GM21723 (cell line): ENCODE results near the gene FOXF2.

Source experiments
- ATAC-seq: cut with Tn5 transposase; IDR thresholded peaks from one replicate; pipeline ENCODE4 v1.9.1; 2021; ENCODE audit warnings: mild to moderate bottlenecking, moderate library complexity; ENCODE audit not compliant: unreplicated experiment

The FOXF2 gene

DNA sequence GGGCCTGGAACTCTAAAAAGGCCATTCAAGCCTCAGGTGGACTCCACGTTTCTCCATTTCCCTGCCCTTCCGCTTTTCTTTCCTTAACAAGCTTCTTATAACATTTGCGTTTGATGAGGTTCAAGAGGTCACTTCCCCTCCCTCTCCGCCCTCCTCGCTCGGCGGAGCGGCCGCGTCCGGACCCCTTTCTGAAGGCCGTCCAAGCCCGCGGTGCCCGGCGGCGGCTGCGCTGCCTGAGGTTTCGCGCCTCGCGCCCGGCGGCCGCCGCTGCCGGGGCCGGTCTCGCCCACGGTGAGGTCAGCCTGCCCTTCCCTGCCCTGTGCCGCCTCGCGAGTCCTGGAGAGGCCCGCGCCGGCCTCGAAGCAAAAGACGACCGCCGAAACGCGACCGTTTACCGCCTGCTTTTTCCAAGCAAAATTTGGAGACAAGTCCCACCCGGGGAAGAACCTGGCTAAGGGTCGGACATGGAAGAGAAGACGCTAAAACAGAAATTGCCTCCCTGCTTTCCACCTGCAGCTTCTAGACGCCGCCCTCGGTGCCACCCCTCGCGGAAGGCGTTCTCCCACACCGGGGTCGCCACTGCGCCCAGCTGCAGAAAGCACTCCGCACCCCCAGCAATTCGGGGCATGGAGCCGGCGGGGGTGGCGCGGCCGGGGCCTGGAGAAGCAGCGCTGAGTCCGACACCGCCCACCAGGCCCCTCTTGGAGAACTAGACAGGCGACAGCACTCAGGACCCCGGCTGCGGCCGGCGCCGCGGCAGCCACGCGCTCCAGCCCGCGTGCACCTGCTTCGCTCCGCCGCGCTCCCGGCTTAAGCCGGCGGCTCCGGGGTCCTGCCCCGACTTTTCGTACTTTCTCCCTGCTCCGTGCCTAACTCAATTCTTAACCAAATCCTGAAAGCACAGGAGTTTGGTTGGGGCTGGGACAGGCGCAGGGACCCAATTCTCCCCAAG is 11.0 kb upstream of the FOXF2 start:
- ATAC-seq: no peak

DNA sequence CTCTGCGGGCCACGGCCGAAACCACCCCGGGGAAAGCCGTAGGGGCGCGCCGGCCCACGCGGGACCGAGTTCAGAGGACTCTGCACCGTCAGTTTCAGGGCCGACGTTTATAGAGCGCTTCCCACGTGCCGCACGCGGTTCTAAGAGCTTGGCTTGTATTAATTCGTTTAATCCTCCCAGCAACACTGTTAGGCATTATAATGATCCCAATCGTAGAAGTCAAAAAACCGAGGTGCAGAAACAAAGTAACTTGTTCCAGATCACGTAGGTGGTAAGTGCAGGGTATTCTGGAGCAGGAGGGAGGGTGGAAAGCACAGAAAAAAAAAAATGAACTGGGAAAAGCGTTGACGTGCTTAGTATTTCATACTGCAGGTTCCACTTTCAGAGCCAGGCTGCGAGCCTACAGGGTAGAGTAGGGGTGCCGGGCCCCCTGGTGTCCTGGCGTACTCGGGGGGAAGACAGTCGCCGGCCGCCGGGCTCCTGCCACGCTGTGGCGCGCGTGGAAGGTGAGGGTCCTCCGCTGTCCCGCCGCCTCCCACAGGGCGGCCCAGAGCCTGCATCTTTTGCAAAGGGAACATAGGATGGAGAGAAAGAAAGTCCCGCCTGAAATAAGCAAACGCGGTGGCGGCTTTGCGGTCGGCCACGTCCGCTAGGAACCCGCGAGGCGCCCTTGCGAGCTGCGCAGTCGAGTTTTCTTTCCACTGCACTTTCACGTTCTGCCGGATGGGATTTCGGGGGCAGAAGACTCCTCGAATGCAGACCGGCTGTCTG is 10.2 kb upstream of the FOXF2 start:
- ATAC-seq: no peak

DNA sequence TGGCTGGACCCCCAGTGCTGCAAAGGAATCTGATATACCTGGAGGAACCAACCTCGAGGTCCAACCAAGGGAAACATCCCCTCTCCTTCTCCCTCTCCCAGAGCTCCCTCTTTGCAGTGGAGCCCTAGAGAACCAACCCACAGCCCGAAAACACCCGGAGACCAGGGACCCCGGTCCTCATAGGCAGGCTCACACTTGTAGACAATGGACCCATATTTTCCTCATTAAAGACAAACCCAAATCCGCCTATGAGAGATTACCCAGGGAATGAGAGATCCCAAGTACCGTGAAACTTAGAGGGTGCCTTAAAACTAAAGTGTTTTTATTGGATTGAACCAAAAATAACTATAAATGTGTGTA is 9.6 kb upstream of the FOXF2 start:
- no peak for ATAC-seq

DNA sequence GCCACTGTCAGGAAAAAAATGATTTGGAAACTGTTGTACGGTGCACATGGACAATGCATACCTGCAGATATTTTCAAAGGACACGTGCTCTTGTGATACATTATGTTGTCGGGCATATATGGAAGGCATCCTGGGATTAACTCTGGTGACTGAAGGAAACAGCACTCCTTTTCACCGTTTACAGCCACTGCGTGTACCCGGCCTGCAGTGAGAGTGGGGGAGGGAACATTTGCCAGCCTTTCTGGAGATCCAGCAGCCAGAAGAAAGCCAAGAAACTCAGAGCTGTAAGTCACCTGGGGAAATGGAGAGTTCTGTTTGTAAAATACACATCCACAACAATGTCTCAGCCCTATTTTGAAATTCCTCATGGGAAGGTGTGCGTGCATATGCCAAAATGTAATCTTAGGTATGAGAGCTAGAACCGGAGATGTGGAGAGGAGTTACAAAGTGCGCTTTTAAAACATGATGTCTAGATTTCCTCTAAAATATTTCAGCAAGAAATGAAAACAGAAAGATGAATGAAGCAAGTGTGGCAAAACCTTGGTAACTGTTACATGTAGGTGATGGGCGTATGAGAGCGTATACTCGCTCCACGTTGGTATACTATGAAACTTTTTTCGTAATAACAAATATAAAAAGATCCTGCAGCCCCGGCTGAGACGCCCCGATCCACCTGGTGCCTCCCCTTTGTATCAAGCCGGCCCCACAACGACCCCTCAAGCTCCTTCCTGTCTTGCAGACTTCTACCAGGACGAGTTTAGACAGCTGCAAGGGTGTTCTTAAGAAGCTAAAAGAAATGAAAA is 8.6 kb upstream of the FOXF2 start:
- ATAC-seq: no peak

DNA sequence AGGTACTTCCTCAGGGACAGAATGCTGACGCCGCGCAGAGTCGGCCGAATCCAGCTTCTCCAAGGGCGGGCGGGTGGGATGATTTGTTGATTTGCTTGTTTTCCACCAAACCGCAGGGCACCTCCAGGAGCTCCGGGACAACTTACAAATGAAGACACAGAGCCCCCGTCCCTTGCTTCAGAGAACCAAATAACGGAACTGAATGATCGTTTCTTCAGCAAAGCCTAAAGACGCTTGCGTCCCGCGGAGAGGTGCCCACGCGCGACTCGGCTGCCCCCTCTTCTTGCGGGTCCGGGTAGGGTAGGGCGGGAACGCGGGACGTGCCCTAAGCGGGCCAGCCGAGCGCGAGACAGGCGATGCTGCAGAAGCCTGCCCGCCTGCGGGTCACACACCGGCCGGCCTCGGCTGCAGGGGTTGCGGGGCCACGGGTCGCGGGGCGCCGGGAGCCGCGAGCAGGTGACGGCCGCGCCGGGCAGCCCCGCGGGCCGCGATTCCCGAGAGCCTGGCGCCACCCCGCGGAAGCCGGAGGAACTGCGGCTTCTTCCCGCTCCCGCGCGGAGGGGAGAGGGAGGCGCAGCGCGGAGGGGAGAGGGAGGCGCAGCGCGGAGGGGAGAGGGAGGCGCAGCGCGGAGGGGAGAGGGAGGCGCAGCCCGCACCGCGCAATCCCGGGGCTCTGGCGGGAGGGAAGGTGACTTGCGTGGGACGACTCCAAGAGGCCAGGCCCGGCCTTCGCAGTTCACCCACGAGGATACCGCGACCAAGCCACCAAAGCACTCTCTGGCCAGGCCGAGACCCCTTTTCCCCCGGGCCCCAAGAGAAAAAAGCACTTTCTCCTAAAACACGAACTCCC is 7.7 kb upstream of the FOXF2 start:
- no peak for ATAC-seq

DNA sequence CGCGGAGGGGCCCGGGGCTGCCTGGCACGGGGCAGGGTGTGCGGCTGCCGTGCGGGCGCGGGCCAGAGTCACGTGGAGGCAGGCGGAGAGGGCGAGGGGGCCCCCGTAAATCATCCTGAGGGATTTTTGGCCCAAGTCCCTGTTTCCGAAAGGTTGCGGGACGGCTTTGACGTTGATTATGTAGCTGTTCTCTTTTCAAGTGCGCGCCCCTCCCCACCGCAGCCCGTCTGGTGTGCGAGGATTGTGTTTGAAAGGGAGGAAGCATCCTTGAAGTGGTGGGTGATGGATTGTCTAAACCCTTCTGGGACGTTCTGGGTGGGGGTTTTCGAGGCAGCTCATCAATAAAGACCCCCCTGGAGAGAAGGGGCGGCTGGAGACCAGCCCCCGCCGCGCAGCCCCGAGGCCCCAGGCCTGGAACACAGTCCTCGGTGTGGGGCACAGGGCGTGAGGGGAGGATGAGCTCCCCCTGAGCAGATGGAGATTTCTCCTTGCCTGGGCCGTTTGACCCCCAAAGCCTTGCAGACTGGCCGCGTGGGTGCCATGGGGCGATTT is 7.0 kb upstream of the FOXF2 start:
- ATAC-seq: no peak

DNA sequence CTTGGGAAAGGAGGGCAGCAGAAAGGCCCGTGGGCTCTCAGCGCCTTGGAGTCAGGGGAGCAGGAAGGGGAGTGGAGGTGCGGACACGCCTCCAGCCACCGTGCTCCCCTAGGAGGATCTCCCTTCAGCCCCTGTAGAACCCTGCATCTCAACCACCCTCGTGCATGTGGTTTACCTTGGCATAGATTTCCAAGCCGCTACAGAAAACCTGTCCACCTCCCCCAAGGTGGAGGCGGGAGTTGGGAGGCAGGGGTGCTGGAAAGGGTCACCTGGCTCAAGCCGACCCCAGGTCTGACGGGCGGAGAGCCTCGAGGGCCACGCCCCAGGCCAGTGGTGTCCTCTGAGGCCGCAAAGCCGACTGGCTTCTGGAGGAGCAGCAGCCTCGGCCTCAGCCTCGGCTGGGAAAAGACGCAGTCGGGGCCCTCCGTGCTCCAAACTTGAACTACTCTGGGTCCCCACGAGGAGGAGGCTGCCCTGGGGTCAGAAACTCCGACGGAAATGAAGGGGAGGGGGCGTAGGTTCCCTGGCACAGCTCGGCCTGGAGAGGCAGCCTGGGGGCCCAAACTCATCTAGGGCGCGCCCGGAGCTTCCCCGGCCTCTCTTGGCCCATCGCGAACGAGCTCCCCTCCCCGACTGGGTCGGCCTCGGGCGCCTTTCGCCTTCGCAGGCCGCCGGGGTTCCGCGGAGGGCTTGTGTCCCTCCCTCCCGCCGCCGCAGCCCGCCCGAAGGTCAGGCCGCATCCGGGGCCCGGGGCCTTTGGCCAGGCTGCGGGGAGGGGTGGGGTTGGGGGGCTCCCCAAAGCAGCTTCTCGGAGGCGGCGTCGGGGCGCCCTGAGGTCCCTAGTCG is 6.3 kb upstream of the FOXF2 start:
- ATAC-seq: no peak

DNA sequence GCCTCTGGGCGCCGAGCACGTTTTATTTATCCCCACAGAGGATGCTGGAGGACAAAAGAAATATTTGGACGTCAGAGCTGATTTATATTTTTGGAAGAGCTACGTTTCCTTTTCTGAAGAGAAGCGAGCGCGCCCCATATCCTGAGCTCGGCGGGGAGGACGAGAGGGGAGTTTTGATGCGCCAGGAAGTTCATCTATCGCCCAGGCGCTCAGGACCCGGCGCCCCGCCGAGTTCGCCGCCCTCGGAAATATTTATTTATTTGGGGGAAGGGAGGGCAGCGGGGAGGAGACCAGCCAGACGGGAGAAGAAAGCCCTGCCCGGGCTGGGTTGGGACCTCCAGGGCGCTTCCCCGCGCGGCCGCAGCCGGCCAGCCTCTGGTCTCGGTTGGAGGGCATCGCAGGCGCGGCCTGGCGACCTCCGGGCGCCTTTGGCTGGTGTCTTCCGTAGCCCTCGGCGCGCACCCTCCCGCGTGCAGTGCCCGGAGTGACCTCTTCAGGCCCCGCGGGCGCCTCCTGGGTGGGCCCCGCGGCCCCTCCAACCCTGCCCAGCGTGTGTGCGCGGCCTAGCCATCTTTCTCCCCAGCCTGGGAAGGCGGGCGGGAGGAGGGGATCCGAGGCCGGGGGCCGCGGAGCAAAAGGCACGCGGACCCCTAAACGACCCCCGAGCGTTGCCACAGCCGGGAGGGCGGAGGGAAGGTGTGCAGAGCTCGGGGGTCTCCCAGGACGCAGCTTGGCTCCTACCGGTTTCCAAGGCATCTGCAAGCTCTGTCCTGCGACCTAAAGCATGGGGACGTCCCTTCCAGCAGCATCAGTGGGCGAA is 5.4 kb upstream of the FOXF2 start:
- ATAC-seq: no peak

DNA sequence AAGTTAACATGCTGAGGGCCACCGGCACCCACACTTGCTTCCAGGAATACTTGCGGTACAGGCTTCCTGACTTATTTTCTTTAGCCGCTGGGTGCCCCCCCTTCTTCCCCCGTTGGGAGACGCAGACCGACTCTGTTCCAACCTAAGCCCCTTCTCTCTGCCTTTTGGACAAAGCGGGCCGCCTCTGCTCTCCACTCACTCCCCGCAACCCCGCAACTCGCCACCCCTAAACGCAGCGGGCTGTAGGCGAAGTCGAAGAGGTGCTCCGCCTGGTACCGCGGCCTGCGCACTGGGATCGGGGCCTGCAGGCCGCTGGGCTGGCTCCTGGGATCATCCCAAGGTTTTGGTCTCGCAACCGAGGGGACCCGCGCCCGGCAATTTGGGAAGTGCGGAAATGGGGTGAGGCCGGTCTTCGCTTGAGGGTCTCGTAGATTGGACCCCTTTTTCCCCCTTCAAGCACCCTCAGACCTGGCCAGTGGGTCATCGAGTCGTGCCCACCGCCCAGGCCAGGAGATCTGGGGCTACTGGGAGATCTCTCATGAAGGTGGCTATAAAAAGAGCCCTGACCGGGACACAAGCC is 4.7 kb upstream of the FOXF2 start:
- ATAC-seq: no peak

DNA sequence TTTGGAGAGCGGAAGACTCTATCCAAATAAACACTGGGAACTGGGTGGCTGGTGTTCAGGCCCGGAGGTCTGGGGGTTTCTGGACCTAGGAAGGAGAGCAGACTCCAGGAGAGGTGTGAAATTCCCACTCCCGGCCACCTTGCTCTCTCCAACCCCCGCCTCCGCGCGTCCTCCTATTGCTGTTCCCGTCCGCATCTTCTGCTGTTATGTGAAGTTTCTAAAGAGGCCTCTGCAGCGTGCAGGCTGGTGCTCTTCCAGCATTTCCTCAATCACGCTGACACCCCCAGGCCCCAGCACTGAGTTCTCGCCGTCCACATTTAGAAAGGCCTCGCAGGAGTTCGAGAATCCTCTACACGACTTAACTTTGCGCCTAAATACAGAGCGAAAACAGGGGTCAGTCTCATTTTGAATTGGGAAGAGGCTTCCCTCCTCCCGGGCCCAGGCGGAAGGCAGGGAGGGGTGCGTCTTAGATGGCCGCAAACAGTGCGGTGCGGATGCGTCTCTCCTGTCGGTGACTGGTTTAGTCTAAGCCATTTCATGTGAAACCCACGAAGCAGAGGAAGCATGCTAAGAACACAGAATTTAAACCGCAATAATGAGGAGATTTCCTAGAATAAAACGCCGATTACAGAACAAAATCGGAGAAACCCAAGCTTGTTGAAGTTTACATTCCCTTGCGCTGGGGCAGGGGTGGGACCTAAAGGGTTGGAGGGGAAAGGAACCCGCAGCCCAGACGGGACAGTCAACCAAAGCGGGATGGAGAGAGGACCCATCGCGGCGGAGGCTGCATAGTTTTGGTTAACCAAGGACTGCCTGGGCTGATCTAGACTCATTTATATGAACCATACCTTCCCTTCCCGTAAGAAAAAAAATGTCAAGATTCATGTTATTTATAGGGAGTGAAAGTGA is 4.0 kb upstream of the FOXF2 start:
- no peak for ATAC-seq

DNA sequence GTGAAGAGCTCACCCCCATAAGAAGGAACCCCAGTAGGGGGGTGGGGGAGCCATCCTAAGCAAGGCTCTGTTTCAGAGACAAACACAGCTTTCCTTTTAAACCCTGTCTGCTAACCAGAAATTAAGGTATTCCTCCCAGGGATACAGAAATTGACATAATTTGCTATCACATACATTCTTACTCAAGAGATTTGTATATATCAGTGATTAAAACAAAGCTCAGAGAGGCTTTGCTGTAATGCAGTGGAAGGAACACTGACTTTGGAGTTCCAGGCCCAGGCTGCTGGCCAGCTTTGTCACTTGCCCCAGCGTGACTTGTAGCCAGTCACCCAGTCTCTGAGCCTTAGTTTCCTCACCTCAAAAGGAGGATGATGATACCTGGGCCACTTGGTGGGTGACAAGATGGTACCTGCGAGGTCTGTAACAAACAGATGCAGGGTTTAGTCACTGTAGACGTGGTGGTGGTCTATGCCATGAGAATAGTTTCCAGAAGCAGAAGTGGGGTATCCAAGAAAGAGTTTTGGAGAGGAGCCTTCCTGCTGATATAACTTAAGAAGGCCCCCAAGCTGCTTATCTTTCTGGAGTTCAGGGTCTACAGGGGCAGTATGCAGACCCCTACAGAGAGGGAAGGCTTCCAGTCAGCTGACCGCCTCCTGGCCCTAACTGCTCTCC is 3.2 kb upstream of the FOXF2 start:
- ATAC-seq: no peak

DNA sequence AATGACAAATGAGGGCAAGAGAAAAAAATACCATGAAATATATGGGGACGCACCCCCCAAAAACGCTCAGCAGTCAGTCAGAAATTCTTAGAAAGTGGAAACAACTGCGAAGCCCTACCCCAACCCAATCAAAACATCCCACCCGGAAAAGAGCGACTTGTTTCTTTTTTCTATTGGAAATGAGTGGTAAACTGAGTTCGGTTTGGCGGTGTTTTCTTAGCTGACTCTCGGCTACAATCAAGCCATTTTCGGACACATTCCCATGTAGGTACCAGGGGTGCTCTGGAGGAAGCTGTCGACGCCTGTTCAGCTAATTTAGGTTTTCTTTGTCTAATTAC is 1.9 kb upstream of the FOXF2 start:
- no peak for ATAC-seq

DNA sequence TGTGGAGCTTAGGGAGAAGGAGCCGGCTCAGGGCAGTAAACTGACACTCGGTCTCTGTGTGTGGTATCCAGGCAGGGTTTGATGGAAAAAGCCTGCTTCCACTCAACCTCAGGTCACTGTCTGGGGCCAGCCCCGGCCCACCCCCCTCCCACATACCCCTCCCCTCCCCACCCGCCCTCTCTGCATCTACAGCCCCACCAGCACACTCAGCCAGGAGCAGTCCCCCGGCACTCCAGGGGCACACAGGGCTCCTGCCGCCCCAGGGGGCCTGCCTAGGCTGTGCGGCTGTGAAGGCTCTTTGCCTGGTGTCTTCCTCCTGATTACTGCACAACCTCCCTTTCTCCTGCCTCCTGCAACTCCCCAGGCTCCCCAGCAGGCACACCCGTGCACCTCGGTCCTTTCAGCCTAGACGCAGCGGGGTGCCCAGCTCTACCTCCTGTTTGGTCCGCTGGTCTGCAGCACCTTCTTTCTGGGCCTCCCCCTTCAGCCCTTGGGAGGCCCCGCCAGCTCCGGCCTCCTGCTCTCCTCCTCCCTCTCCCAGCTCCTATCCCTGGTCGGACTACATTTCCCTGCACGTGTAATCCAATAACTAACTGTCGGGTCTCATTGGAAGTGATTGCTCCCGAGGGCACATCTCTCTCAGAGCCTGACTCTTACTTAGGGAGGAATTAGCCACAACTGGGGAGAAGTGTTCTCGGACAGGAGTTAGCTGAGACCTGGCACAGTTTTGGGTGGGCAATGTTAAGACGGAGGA is 1.3 kb upstream of the FOXF2 start:
- no peak for ATAC-seq

DNA sequence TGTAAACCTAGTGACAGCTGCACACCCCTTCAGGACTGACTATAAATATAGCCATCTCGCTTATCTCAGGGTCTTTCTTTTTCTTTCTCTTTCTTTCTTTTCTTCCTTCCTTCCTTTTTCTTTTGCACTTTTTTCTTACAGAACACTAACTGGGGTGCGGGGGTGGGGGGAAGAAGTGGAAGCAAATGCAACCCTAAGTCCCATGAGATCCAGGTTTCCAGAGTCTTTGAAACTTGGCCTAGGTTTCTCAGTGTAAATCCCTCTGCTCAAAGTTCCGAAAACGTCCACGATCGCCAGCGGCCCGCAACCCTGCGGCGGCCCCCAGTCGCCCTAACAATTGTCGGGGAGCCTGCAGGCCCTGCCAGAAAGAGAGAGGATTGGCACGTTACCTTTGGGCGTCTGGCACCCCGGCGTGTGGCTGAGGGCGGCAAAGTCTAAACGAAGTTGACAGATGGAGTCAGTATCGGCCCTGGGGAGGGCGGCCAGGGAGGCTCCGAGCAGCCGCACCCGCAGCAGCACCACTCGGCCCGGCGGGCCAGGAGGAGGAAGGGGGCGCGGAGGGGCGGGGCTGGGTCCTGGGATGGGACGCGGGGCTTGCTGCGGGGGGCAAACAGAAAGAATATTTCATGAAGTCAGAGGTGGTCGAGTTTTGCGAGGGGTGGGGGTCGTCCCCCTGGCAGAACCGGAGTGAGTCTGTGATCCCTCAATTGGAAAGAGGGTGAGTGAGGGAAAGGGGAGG is 577 bp upstream of the FOXF2 start:
- ATAC-seq: no peak
